Stomach (tissue), 4 donors: ENCODE data around the gene TENT4B.

Source experiments
- CTCF ChIP-seq, 7 experiments: fragments of 450-650 bp in 4 of 7; fragments of 200-600 bp in 3 of 7; sonication (generic) in 3 of 7; IDR thresholded peaks; one replicate each; pipeline ENCODE4 v1.5.1; 2016 to 2019; ENCODE audit warnings: antibody characterized with exemption in 7 of 7, control low read depth in 2 of 7, mild to moderate bottlenecking in 1 of 7
- EP300 ChIP-seq: sonication (generic); formaldehyde crosslinking; IDR thresholded peaks from one replicate; pipeline ENCODE4 v1.6.1; 2017; ENCODE audit warnings: antibody characterized with exemption
- POLR2A ChIP-seq, 4 donors: fragments of 450-650 bp; IDR thresholded peaks; one replicate each; pipeline ENCODE4 v1.6.1; 2016; ENCODE audit warnings: antibody characterized with exemption in 4 of 4, control low read depth in 2 of 4, mild to moderate bottlenecking in 1 of 4, moderate library complexity in 1 of 4

- TF ChIP-seq POLR2A (IDR thresholded peaks at IDR 0.05) (no peak), CTCF (IDR thresholded peaks at IDR 0.05) (no peak), EP300 (no peak)
These were observed 54.5 kb downstream of the TENT4B start for GRCh38 chr16:50207652-50208051.
